Measurements from ENCODE around the gene PRKCB. TPM values are rescaled to one million over a fixed set of nuclear protein-coding genes. Genes with fewer than 3 reads are reported as not detected.
"Not testable (repeated sequence)": the region's sequence is repeated elsewhere in the genome, so short reads cannot be mapped to it uniquely, and the experiment has no call there.

The PRKCB gene
- total and polyA plus RNA-seq, 4 experiments from 2014 or later, result 46.5 to 106 (median 98.2) TPM

DNA sequence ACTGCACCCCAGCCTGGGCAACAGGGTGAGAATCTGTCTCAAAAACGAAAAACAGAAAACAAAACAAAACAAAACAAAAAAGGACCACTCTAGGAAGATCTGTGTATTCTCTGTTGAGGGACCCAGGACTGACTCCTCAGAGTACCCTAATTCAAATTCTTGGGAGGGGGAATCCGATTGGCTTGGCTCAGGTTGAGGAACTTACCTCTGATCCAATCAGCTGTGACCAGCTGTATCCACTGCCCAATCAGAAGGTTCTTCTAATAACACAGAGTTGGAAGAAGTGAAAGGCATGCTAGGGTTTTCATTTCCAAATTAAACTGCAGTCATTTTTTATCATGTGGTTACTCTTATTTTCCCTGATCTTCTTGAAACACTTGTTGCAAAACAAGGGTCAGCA is 314.5 kb downstream of the PRKCB start:
- Histone ChIP-seq H3K9me3 (ENCODE audit: control insufficient read depth in 1 of 2, low read length in 2 of 2) (no peaks in the 10 kb centered on the region), H3K27ac (ENCODE audit: low read depth, low read length) (no peak overlapping the region), H3K27me3 (ENCODE audit: insufficient read depth, low read length) (no peaks in the 10 kb centered on the region), H3K4me3 (ENCODE audit: low read length in 2 of 2) (no peak overlapping the region), H3K4me1 (ENCODE audit: insufficient read depth, low read length) (peaks cover 36% of the 10 kb centered on the region), H3K36me3 (ENCODE audit: insufficient read depth, low read length) (peaks cover 16% of the 10 kb centered on the region)
- peaks cover 28 to 29% of the 10 kb centered on the region in 2 donors for H3K36me3 Mint-ChIP-seq
- H3K27me3 Mint-ChIP-seq, result no peaks in the 10 kb centered on the region
- no peak for DNase-seq
- ChIA-PET CTCF (ENCODE audit: partially characterized antibody) (interaction anchor here (1.0 kb wide), 1 partner anchor 349 kb away, joined by 3 read pairs; no protein-coding TSS in a partner anchor), POLR2A (ENCODE audit: partially characterized antibody) (no interaction called here)
- no peak overlapping the region for H3K4me3 Mint-ChIP-seq
- peak overlapping the region in 4 of 7 donors; percentile 51 to 80 (median 57) for H3K27ac Mint-ChIP-seq
- H3K9me3 Mint-ChIP-seq, result peaks cover 0 to 3% (median 0%) of the 10 kb centered on the region in 8 donors
- intact Hi-C loops (cut with micrococcal nuclease), result no loop called here
- H3K4me1 Mint-ChIP-seq, result peaks cover 42 to 49% (median 44%) of the 10 kb centered on the region in 4 donors

DNA sequence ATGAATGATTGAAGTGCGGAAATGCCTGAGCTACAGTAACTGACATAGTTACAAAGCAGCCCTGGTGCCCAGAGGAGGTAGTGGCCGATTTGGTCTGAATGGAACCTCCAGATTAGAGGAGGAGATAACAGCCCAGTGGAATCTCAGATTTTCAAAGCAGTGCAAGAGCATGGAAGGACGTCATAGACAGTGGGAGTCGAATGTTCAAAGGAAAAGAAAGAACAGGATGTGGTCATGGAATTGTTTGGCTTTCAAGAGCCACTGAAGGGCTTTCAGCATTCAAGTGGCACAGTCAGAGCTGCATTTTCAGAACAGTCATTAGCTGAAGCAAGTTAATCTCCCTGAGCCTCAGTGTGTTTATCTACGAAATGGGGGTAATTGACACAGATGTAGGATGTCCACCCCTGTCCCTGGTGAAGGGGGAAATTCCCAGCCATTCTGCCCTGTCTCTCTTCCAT is 315.7 kb downstream of the PRKCB start:
- Histone ChIP-seq H3K4me1 (ENCODE audit: insufficient read depth, low read length) (peaks cover 36% of the 10 kb centered on the region), H3K27me3 (ENCODE audit: insufficient read depth, low read length) (no peaks in the 10 kb centered on the region), H3K36me3 (ENCODE audit: insufficient read depth, low read length) (peaks cover 19% of the 10 kb centered on the region), H3K4me3 (ENCODE audit: low read length in 2 of 2) (no peak overlapping the region), H3K9me3 (ENCODE audit: control insufficient read depth in 1 of 2, low read length in 2 of 2) (no peaks in the 10 kb centered on the region), H3K27ac (ENCODE audit: low read depth, low read length) (no peak overlapping the region)
- ChIA-PET POLR2A (ENCODE audit: partially characterized antibody) (no interaction called here), CTCF (ENCODE audit: partially characterized antibody) (no interaction called here)
- Mint-ChIP-seq H3K4me1 (peaks cover 37 to 46% (median 43%) of the 10 kb centered on the region in 4 donors), H3K9me3 (peaks cover 0 to 2% (median 0%) of the 10 kb centered on the region in 8 donors), H3K4me3 (peak overlapping the region; percentile 17 to 90 (median 70)), H3K36me3 (peaks cover 32 to 36% of the 10 kb centered on the region in 2 donors), H3K27ac (peak overlapping the region; percentile 1 to 91 (median 52)), H3K27me3 (no peaks in the 10 kb centered on the region)
- peak; percentile 14 to 42 (median 35) for DNase-seq
- intact Hi-C loops (cut with micrococcal nuclease), result no loop called here

DNA sequence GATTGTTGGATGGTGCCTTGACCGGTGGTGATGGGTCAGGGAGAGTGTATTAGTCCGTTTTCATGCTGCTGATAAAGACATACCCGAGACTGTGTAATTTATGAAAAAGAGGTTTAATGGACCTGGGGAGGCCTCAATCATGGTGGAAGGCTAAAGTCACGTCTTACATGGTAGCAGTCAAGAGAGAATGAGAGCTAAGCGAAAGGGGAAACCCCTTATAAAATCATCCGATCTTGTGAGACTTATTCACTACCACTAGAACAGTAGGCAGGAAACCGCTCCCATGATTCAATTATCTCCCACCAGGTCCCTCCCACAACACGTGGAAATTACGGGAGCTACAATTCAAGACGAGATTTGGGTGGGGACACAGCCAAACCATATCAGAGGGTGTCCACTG is 316.3 kb downstream of the PRKCB start:
- H3K27me3 Mint-ChIP-seq; intact Hi-C loops (cut with micrococcal nuclease); H3K27ac ChIP-seq (ENCODE audit: low read depth, low read length); H3K9me3 Mint-ChIP-seq; DNase-seq; H3K9me3 ChIP-seq (ENCODE audit: control insufficient read depth in 1 of 2, low read length in 2 of 2); H3K27me3 ChIP-seq (ENCODE audit: insufficient read depth, low read length); CTCF ChIA-PET (ENCODE audit: partially characterized antibody); POLR2A ChIA-PET (ENCODE audit: partially characterized antibody); H3K4me3 ChIP-seq (ENCODE audit: low read length in 2 of 2): not testable (repeated sequence)
- H3K4me3 Mint-ChIP-seq, result peak overlapping the region in 3 of 8 donors; percentile 24 to 72 (median 50)
- H3K4me1 ChIP-seq (ENCODE audit: insufficient read depth, low read length), result peaks cover 36% of the 10 kb centered on the region
- H3K36me3 ChIP-seq (ENCODE audit: insufficient read depth, low read length), result peaks cover 18% of the 10 kb centered on the region
- H3K27ac Mint-ChIP-seq, result peak overlapping the region; percentile 21 to 75 (median 65)
- H3K36me3 Mint-ChIP-seq, result peaks cover 37 to 40% of the 10 kb centered on the region in 2 donors
- peaks cover 39 to 46% (median 43%) of the 10 kb centered on the region in 4 donors for H3K4me1 Mint-ChIP-seq

DNA sequence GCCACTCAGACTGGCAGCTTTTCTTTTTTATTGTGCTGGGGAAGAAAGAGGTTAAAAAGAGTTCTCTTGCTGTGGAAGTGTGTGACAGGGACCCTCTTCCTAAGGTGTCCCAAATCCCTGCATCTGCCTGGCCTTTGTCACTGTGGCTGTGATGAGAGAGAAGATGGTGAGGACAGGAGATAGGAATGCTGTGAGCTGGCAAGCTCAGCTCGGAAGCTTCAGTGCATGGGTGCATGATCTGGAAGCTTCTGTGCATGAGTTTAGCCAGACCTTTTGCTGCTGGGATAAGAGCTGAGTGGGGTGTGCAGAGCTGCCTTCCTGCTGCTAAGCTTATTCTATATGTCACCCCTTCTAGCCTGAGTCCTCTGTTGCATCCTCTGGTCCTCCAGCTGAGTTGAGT is 317.0 kb downstream of the PRKCB start:
- peak overlapping the region in 2 of 7 donors; percentile 75 to 76 for H3K27ac Mint-ChIP-seq
- peaks cover 36 to 45% (median 39%) of the 10 kb centered on the region in 4 donors for H3K4me1 Mint-ChIP-seq
- DNase-seq, result no peak
- CTCF ChIA-PET (ENCODE audit: partially characterized antibody), result no interaction called here
- no peaks in the 10 kb centered on the region for H3K9me3 ChIP-seq (ENCODE audit: control insufficient read depth in 1 of 2, low read length in 2 of 2)
- peaks cover 34% of the 10 kb centered on the region for H3K4me1 ChIP-seq (ENCODE audit: insufficient read depth, low read length)
- peaks cover 0 to 2% (median 0%) of the 10 kb centered on the region in 8 donors for H3K9me3 Mint-ChIP-seq
- H3K36me3 Mint-ChIP-seq, result peaks cover 40 to 41% of the 10 kb centered on the region in 2 donors
- POLR2A ChIA-PET (ENCODE audit: partially characterized antibody), result no interaction called here
- H3K4me3 Mint-ChIP-seq, result no peak overlapping the region
- H3K4me3 ChIP-seq (ENCODE audit: low read length in 2 of 2), result no peak overlapping the region
- H3K36me3 ChIP-seq (ENCODE audit: insufficient read depth, low read length), result peaks cover 20% of the 10 kb centered on the region
- no peaks in the 10 kb centered on the region for H3K27me3 Mint-ChIP-seq
- H3K27ac ChIP-seq (ENCODE audit: low read depth, low read length), result no peak overlapping the region
- H3K27me3 ChIP-seq (ENCODE audit: insufficient read depth, low read length), result no peaks in the 10 kb centered on the region
- intact Hi-C loops (cut with micrococcal nuclease), result no loop called here

DNA sequence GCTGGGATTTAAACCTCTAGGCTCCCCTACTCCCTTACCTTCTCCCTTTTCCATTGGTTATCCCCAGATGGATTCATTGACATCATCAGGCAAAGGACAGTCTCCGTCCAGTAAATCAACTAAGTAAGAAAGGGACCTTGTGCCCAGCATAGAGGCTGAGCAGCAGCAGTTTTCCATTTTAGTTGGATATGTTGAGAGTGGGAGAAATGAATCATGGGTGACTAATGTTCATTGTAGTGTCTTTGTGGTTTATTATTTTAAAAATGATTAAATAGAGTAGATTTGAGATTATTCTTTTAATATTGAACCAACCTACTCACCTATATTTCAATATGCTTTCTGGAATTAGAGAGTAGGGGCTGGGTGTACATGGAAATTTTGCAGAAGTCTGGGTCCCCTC is 321.0 kb downstream of the PRKCB start:
- DNase-seq, result no peak
- Histone ChIP-seq H3K9me3 (ENCODE audit: control insufficient read depth in 1 of 2, low read length in 2 of 2) (no peaks in the 10 kb centered on the region), H3K27ac (ENCODE audit: low read depth, low read length) (no peak overlapping the region), H3K36me3 (ENCODE audit: insufficient read depth, low read length) (peaks cover 22% of the 10 kb centered on the region), H3K4me3 (ENCODE audit: low read length in 2 of 2) (no peak overlapping the region), H3K27me3 (ENCODE audit: insufficient read depth, low read length) (no peaks in the 10 kb centered on the region), H3K4me1 (ENCODE audit: insufficient read depth, low read length) (peaks cover 4% of the 10 kb centered on the region)
- ChIA-PET CTCF (ENCODE audit: partially characterized antibody) (no interaction called here), POLR2A (ENCODE audit: partially characterized antibody) (no interaction called here)
- Mint-ChIP-seq H3K9me3 (peaks cover 0 to 1% (median 0%) of the 10 kb centered on the region in 8 donors), H3K4me3 (no peak overlapping the region), H3K27me3 (no peaks in the 10 kb centered on the region), H3K36me3 (peaks cover 44 to 48% of the 10 kb centered on the region in 2 donors), H3K27ac (peak overlapping the region in 1 of 7 donors; percentile 47), H3K4me1 (peaks cover 9 to 11% (median 10%) of the 10 kb centered on the region in 4 donors)
- intact Hi-C loops (cut with micrococcal nuclease), result no loop called here

DNA sequence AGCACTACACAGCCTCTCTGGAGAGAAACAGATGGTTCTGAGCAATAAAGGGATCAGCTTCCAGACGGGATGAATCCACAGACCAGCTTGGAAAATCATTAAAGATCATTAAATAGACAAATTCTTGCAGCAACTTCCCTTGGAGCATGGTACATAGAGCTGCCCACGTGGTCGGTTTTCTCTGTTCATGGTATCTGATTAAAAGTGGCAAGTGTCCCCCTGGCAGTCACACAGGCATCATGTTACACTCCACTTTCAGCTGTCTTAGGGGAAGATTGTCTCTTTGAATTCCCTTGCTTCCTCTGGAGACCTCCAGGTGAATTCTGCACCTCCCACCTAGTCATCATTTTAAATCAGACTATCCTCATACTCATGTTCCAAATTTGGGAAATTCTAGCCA is 328.2 kb downstream of the PRKCB start:
- H3K9me3 Mint-ChIP-seq, result no peaks in the 10 kb centered on the region
- H3K27me3 Mint-ChIP-seq, result no peaks in the 10 kb centered on the region
- ChIA-PET POLR2A (ENCODE audit: partially characterized antibody) (no interaction called here), CTCF (ENCODE audit: partially characterized antibody) (interaction anchor here (1.2 kb wide), 1 partner anchor 8 kb away, joined by 6 read pairs; no protein-coding TSS in a partner anchor)
- Histone ChIP-seq H3K27ac (ENCODE audit: low read depth, low read length) (no peak overlapping the region), H3K36me3 (ENCODE audit: insufficient read depth, low read length) (peaks cover 14% of the 10 kb centered on the region), H3K27me3 (ENCODE audit: insufficient read depth, low read length) (no peaks in the 10 kb centered on the region), H3K9me3 (ENCODE audit: control insufficient read depth in 1 of 2, low read length in 2 of 2) (no peaks in the 10 kb centered on the region), H3K4me3 (ENCODE audit: low read length in 2 of 2) (no peak overlapping the region), H3K4me1 (ENCODE audit: insufficient read depth, low read length) (no peaks in the 10 kb centered on the region)
- peaks cover 24 to 46% of the 10 kb centered on the region in 2 donors for H3K36me3 Mint-ChIP-seq
- H3K27ac Mint-ChIP-seq, result peak overlapping the region in 1 of 7 donors; percentile 57
- peaks cover 0 to 8% (median 5%) of the 10 kb centered on the region in 4 donors for H3K4me1 Mint-ChIP-seq
- no peak overlapping the region for H3K4me3 Mint-ChIP-seq
- no peak for DNase-seq
- intact Hi-C loops (cut with micrococcal nuclease), result no loop called here

DNA sequence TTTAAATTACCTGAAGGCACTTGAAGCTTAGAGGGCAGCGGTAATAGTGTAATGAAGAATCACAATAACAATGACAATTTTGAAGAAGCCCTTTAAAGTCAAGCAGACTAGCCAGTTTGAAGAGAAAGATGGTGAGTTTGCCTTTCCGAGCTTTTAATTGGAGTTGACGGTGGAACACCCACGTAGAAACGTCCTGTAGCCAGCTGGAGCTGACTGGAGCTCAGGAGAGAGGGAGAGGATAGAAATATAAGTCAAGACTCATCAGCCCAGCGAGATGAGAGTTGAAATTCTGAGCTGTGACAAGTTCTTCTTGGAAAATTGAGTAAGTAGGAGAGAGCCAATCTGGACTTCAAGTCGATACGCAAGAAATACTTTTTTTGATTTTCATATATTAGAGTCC is 328.6 kb downstream of the PRKCB start:
- Mint-ChIP-seq H3K9me3 (no peaks in the 10 kb centered on the region), H3K36me3 (peaks cover 22 to 45% of the 10 kb centered on the region in 2 donors), H3K4me3 (no peak overlapping the region), H3K4me1 (peaks cover 0 to 8% (median 4%) of the 10 kb centered on the region in 4 donors), H3K27me3 (no peaks in the 10 kb centered on the region), H3K27ac (peak overlapping the region in 1 of 7 donors; percentile 62)
- Histone ChIP-seq H3K27me3 (ENCODE audit: insufficient read depth, low read length) (no peaks in the 10 kb centered on the region), H3K4me3 (ENCODE audit: low read length in 2 of 2) (no peak overlapping the region), H3K9me3 (ENCODE audit: control insufficient read depth in 1 of 2, low read length in 2 of 2) (no peaks in the 10 kb centered on the region), H3K4me1 (ENCODE audit: insufficient read depth, low read length) (no peaks in the 10 kb centered on the region), H3K27ac (ENCODE audit: low read depth, low read length) (no peak overlapping the region), H3K36me3 (ENCODE audit: insufficient read depth, low read length) (peaks cover 19% of the 10 kb centered on the region)
- POLR2A ChIA-PET (ENCODE audit: partially characterized antibody), result no interaction called here
- intact Hi-C loops (cut with micrococcal nuclease), result no loop called here
- DNase-seq, result no peak
- CTCF ChIA-PET (ENCODE audit: partially characterized antibody), result interaction anchor here (1.2 kb wide), 1 partner anchor 8 kb away, joined by 6 read pairs; no protein-coding TSS in a partner anchor

All from CD4-positive, alpha-beta memory T cell (primary cell).